ENCODE measurements around the gene MADD. TPM values are rescaled to one million over a fixed set of nuclear protein-coding genes. Genes with fewer than 3 reads are reported as not detected.

MADD gene
- total RNA-seq, 1 donor = 23.7 TPM

- TF ChIP-seq CTCF (IDR thresholded peaks at IDR 0.05; ENCODE audit: insufficient read depth, low read length) = no peak
- H3K4me3 ChIP-seq (ENCODE audit: low read depth, low read length) = no peak overlapping the region
- DNase-seq (ENCODE audit: low read depth) = no peak
Measured at GRCh38 chr11:47326198-47326597, 56.3 kb downstream of the MADD start.

- no peak for DNase-seq (ENCODE audit: low read depth)
- no peak for TF ChIP-seq CTCF (IDR thresholded peaks at IDR 0.05; ENCODE audit: insufficient read depth, low read length)
- no peak overlapping the region for H3K4me3 ChIP-seq (ENCODE audit: low read depth, low read length)
Measured at GRCh38 chr11:47327025-47327424, 57.1 kb downstream of the MADD start.

- DNase-seq (ENCODE audit: low read depth) = no peak
- TF ChIP-seq CTCF (IDR thresholded peaks at IDR 0.05; ENCODE audit: insufficient read depth, low read length) = no peak
Measured at GRCh38 chr11:47327949-47328348, 58.0 kb downstream of the MADD start.

GRCh38 chr11:47328449-47329390, 58.8 kb downstream of the MADD start:
- TF ChIP-seq CTCF (IDR thresholded peaks at IDR 0.05; ENCODE audit: insufficient read depth, low read length) = no peak
- no peak overlapping the region for H3K4me3 ChIP-seq (ENCODE audit: low read depth, low read length)
- DNase-seq (ENCODE audit: low read depth) = no peak

More at GRCh38 chr11:47327949-47328348, 58.0 kb downstream of the MADD start:
- no peak overlapping the region for H3K4me3 ChIP-seq (ENCODE audit: low read depth, low read length)

- no peak for DNase-seq (ENCODE audit: low read depth)
- TF ChIP-seq CTCF (IDR thresholded peaks at IDR 0.05; ENCODE audit: insufficient read depth, low read length) = no peak
- H3K4me3 ChIP-seq (ENCODE audit: low read depth, low read length) = no peak overlapping the region
Measured at GRCh38 chr11:47329431-47329986, 59.6 kb downstream of the MADD start.

GRCh38 chr11:47329987-47330931, 60.3 kb downstream of the MADD start:
- no peak for DNase-seq (ENCODE audit: low read depth)
- no peak for TF ChIP-seq CTCF (IDR thresholded peaks at IDR 0.05; ENCODE audit: insufficient read depth, low read length)
- no peak overlapping the region for H3K4me3 ChIP-seq (ENCODE audit: low read depth, low read length)
